ENCODE data around the gene STK17A. TPM values are rescaled to one million over a fixed set of nuclear protein-coding genes. Genes with fewer than 3 reads are reported as not detected.

The STK17A gene
- total and polyA plus RNA-seq, 2 donors: 64.3 to 74.0 TPM

- no peak for DNase-seq (ENCODE audit: low read depth in 6 of 9, low spot score in 9 of 9)
- Histone ChIP-seq H3K27ac (ENCODE audit: low read depth in 1 of 2, low read length in 1 of 2) (no peak overlapping the region), H3K4me3 (ENCODE audit: low read length in 2 of 2) (no peak overlapping the region), H3K27me3 (ENCODE audit: control insufficient read depth in 2 of 2, insufficient read depth in 1 of 2, low read length in 1 of 2) (no peaks in the 10 kb centered on the region), H3K4me1 (ENCODE audit: control insufficient read depth in 2 of 2, insufficient read depth in 2 of 2, low read length in 2 of 2) (peaks cover 16 to 32% of the 10 kb centered on the region in 2 donors), H3K36me3 (ENCODE audit: control insufficient read depth in 2 of 2, insufficient read depth in 2 of 2, low read length in 1 of 2) (peaks cover 33 to 70% of the 10 kb centered on the region in 2 donors), H3K9me3 (ENCODE audit: control insufficient read depth in 2 of 2, insufficient read depth in 1 of 2, low read length in 1 of 2) (no peaks in the 10 kb centered on the region)
- 83% methylated on average over 8 of the region's 8 CpGs for WGBS
These were observed 60.9 kb downstream of the STK17A start for GRCh38 chr7:43643846-43644245.

- DNase-seq (ENCODE audit: low read depth in 6 of 9, low spot score in 9 of 9): no peak
- H3K27me3 ChIP-seq (ENCODE audit: control insufficient read depth in 2 of 2, insufficient read depth in 1 of 2, low read length in 1 of 2): no peaks in the 10 kb centered on the region
- peak overlapping the region; percentile 71 to 91 for H3K27ac ChIP-seq (ENCODE audit: low read depth in 1 of 2, low read length in 1 of 2)
- peaks cover 17 to 51% of the 10 kb centered on the region in 2 donors for H3K36me3 ChIP-seq (ENCODE audit: control insufficient read depth in 2 of 2, insufficient read depth in 2 of 2, low read length in 1 of 2)
- no peaks in the 10 kb centered on the region for H3K9me3 ChIP-seq (ENCODE audit: control insufficient read depth in 2 of 2, insufficient read depth in 1 of 2, low read length in 1 of 2)
- H3K4me1 ChIP-seq (ENCODE audit: control insufficient read depth in 2 of 2, insufficient read depth in 2 of 2, low read length in 2 of 2): peaks cover 28 to 51% of the 10 kb centered on the region in 2 donors
- WGBS: 95% methylated on average over 3 of the region's 3 CpGs
- no peak overlapping the region for H3K4me3 ChIP-seq (ENCODE audit: low read length in 2 of 2)
These were observed 62.9 kb downstream of the STK17A start for GRCh38 chr7:43645699-43646226.

- peaks cover 17 to 44% of the 10 kb centered on the region in 2 donors for H3K36me3 ChIP-seq (ENCODE audit: control insufficient read depth in 2 of 2, insufficient read depth in 2 of 2, low read length in 1 of 2)
- H3K27me3 ChIP-seq (ENCODE audit: control insufficient read depth in 2 of 2, insufficient read depth in 1 of 2, low read length in 1 of 2): no peaks in the 10 kb centered on the region
- peaks cover 31 to 62% of the 10 kb centered on the region in 2 donors for H3K4me1 ChIP-seq (ENCODE audit: control insufficient read depth in 2 of 2, insufficient read depth in 2 of 2, low read length in 2 of 2)
- DNase-seq (ENCODE audit: low read depth in 6 of 9, low spot score in 9 of 9): no peak
- H3K9me3 ChIP-seq (ENCODE audit: control insufficient read depth in 2 of 2, insufficient read depth in 1 of 2, low read length in 1 of 2): no peaks in the 10 kb centered on the region
- WGBS: 82% methylated on average over 8 of the region's 8 CpGs
- H3K4me3 ChIP-seq (ENCODE audit: low read length in 2 of 2): no peak overlapping the region
- H3K27ac ChIP-seq (ENCODE audit: low read depth in 1 of 2, low read length in 1 of 2): peak overlapping the region; percentile 90 to 91
These were observed 63.9 kb downstream of the STK17A start for GRCh38 chr7:43646603-43647338.

- Histone ChIP-seq H3K4me1 (ENCODE audit: control insufficient read depth in 2 of 2, insufficient read depth in 2 of 2, low read length in 2 of 2) (peaks cover 36 to 67% of the 10 kb centered on the region in 2 donors), H3K36me3 (ENCODE audit: control insufficient read depth in 2 of 2, insufficient read depth in 2 of 2, low read length in 1 of 2) (peaks cover 17 to 42% of the 10 kb centered on the region in 2 donors), H3K9me3 (ENCODE audit: control insufficient read depth in 2 of 2, insufficient read depth in 1 of 2, low read length in 1 of 2) (no peaks in the 10 kb centered on the region), H3K27ac (ENCODE audit: low read depth in 1 of 2, low read length in 1 of 2) (peak overlapping the region; percentile 90 to 91), H3K27me3 (ENCODE audit: control insufficient read depth in 2 of 2, insufficient read depth in 1 of 2, low read length in 1 of 2) (no peaks in the 10 kb centered on the region), H3K4me3 (ENCODE audit: low read length in 2 of 2) (peak overlapping the region in 1 of 2 donors; percentile 37)
- no peak for DNase-seq (ENCODE audit: low read depth in 6 of 9, low spot score in 9 of 9)
- WGBS: 90% methylated on average over 7 of the region's 7 CpGs
These were observed 64.4 kb downstream of the STK17A start for GRCh38 chr7:43647339-43647672.

- no peaks in the 10 kb centered on the region for H3K9me3 ChIP-seq (ENCODE audit: control insufficient read depth in 2 of 2, insufficient read depth in 1 of 2, low read length in 1 of 2)
- H3K36me3 ChIP-seq (ENCODE audit: control insufficient read depth in 2 of 2, insufficient read depth in 2 of 2, low read length in 1 of 2): peaks cover 17 to 39% of the 10 kb centered on the region in 2 donors
- peak overlapping the region; percentile 90 to 91 for H3K27ac ChIP-seq (ENCODE audit: low read depth in 1 of 2, low read length in 1 of 2)
- 41% methylated on average over 10 of the region's 10 CpGs for WGBS
- H3K4me3 ChIP-seq (ENCODE audit: low read length in 2 of 2): peak overlapping the region in 1 of 2 donors; percentile 37
- H3K27me3 ChIP-seq (ENCODE audit: control insufficient read depth in 2 of 2, insufficient read depth in 1 of 2, low read length in 1 of 2): no peaks in the 10 kb centered on the region
- DNase-seq (ENCODE audit: low read depth in 6 of 9, low spot score in 9 of 9): peak in 3 of 9 donors; percentile 15 to 41 (median 24)
- H3K4me1 ChIP-seq (ENCODE audit: control insufficient read depth in 2 of 2, insufficient read depth in 2 of 2, low read length in 2 of 2): peaks cover 37 to 70% of the 10 kb centered on the region in 2 donors
These were observed 65.0 kb downstream of the STK17A start for GRCh38 chr7:43647673-43648472.

- Histone ChIP-seq H3K27me3 (ENCODE audit: control insufficient read depth in 2 of 2, insufficient read depth in 1 of 2, low read length in 1 of 2) (no peaks in the 10 kb centered on the region), H3K4me3 (ENCODE audit: low read length in 2 of 2) (peak overlapping the region in 1 of 2 donors; percentile 37), H3K4me1 (ENCODE audit: control insufficient read depth in 2 of 2, insufficient read depth in 2 of 2, low read length in 2 of 2) (peaks cover 37 to 68% of the 10 kb centered on the region in 2 donors), H3K36me3 (ENCODE audit: control insufficient read depth in 2 of 2, insufficient read depth in 2 of 2, low read length in 1 of 2) (peaks cover 9 to 31% of the 10 kb centered on the region in 2 donors), H3K9me3 (ENCODE audit: control insufficient read depth in 2 of 2, insufficient read depth in 1 of 2, low read length in 1 of 2) (no peaks in the 10 kb centered on the region), H3K27ac (ENCODE audit: low read depth in 1 of 2, low read length in 1 of 2) (peak overlapping the region; percentile 90 to 91)
- WGBS: 6% methylated on average over 8 of the region's 8 CpGs
- DNase-seq (ENCODE audit: low read depth in 6 of 9, low spot score in 9 of 9): peak in 7 of 9 donors; percentile 47 to 88 (median 67)
These were observed 65.8 kb downstream of the STK17A start for GRCh38 chr7:43648473-43649406.

- no peaks in the 10 kb centered on the region for H3K9me3 ChIP-seq (ENCODE audit: control insufficient read depth in 2 of 2, insufficient read depth in 1 of 2, low read length in 1 of 2)
- H3K27me3 ChIP-seq (ENCODE audit: control insufficient read depth in 2 of 2, insufficient read depth in 1 of 2, low read length in 1 of 2): no peaks in the 10 kb centered on the region
- peak overlapping the region; percentile 91 to 92 for H3K27ac ChIP-seq (ENCODE audit: low read depth in 1 of 2, low read length in 1 of 2)
- WGBS: 1% methylated on average over 4 of the region's 4 CpGs
- H3K4me1 ChIP-seq (ENCODE audit: control insufficient read depth in 2 of 2, insufficient read depth in 2 of 2, low read length in 2 of 2): peaks cover 37 to 73% of the 10 kb centered on the region in 2 donors
- H3K4me3 ChIP-seq (ENCODE audit: low read length in 2 of 2): peak overlapping the region; percentile 35 to 36
- peak in 8 of 9 donors; percentile 49 to 89 (median 68) for DNase-seq (ENCODE audit: low read depth in 6 of 9, low spot score in 9 of 9)
- peaks cover 4 to 26% of the 10 kb centered on the region in 2 donors for H3K36me3 ChIP-seq (ENCODE audit: control insufficient read depth in 2 of 2, insufficient read depth in 2 of 2, low read length in 1 of 2)
These were observed 66.9 kb downstream of the STK17A start for GRCh38 chr7:43649755-43650274.

GRCh38 chr7:43650457-43651052 lies 67.6 kb downstream of the STK17A start:
- Histone ChIP-seq H3K27me3 (ENCODE audit: control insufficient read depth in 2 of 2, insufficient read depth in 1 of 2, low read length in 1 of 2) (no peaks in the 10 kb centered on the region), H3K4me3 (ENCODE audit: low read length in 2 of 2) (peak overlapping the region; percentile 35 to 36), H3K4me1 (ENCODE audit: control insufficient read depth in 2 of 2, insufficient read depth in 2 of 2, low read length in 2 of 2) (peaks cover 35 to 73% of the 10 kb centered on the region in 2 donors), H3K9me3 (ENCODE audit: control insufficient read depth in 2 of 2, insufficient read depth in 1 of 2, low read length in 1 of 2) (no peaks in the 10 kb centered on the region), H3K36me3 (ENCODE audit: control insufficient read depth in 2 of 2, insufficient read depth in 2 of 2, low read length in 1 of 2) (peaks cover 2 to 21% of the 10 kb centered on the region in 2 donors), H3K27ac (ENCODE audit: low read depth in 1 of 2, low read length in 1 of 2) (peak overlapping the region; percentile 91 to 96)
- WGBS: 53% methylated on average over 9 of the region's 9 CpGs
- DNase-seq (ENCODE audit: low read depth in 6 of 9, low spot score in 9 of 9): peak in 3 of 9 donors; percentile 14 to 47 (median 29)
